Upper lobe of left lung (tissue), 6 donors: ENCODE data around the gene PKIB. TPM values are rescaled to one million over a fixed set of nuclear protein-coding genes. Genes with fewer than 3 reads are reported as not detected.

ENCODE experiments used
- ATAC-seq, 2 donors: fragments of 200-7000 bp; cut with Tn5 transposase; one replicate each; pipeline ENCODE4 v1.9.1; 2022; ENCODE audit warnings: mild to moderate bottlenecking in 2 of 2, moderate library complexity in 2 of 2; ENCODE audit not compliant: low FRiP score in 2 of 2
- DNase-seq, 2 donors: peaks; one replicate each; pipeline ENCODE4 v3.0.0-alpha.2; 2019 to 2020
- H3K27ac ChIP-seq, 4 donors: fragments of 200-600 bp; sonication (generic); one replicate each; pipeline ENCODE4 v1.5.1; 2016 to 2019
- H3K27me3 ChIP-seq, 4 donors: fragments of 200-600 bp; sonication (generic); one replicate each; pipeline ENCODE4 v1.5.1; 2017 to 2019
- H3K36me3 ChIP-seq, 4 donors: fragments of 200-600 bp; sonication (generic); one replicate each; pipeline ENCODE4 v1.5.1; 2016 to 2019
- H3K4me1 ChIP-seq, 4 donors: fragments of 200-600 bp; sonication (generic); one replicate each; pipeline ENCODE4 v1.5.1; 2018 to 2019
- H3K4me3 ChIP-seq, 4 donors: fragments of 200-600 bp; sonication (generic); one replicate each; pipeline ENCODE4 v1.5.1; 2017 to 2019; ENCODE audit warnings: mild to moderate bottlenecking in 2 of 4, moderate library complexity in 1 of 4
- H3K9me3 ChIP-seq, 4 donors: fragments of 200-600 bp; sonication (generic); one replicate each; pipeline ENCODE4 v1.5.1; 2018 to 2019
- CTCF ChIP-seq, 6 experiments: fragments of 450-650 bp in 4 of 6; fragments of 200-600 bp in 2 of 6; sonication (generic) in 2 of 6; IDR thresholded peaks; one replicate each; pipeline ENCODE4 v1.5.1; 2016 to 2019; ENCODE audit warnings: antibody characterized with exemption in 6 of 6
- EP300 ChIP-seq, 4 donors: sonication (generic); formaldehyde crosslinking; IDR thresholded peaks; one replicate each; pipeline ENCODE4 v1.5.1; 2017; ENCODE audit warnings: antibody characterized with exemption in 4 of 4, control low read depth in 2 of 4
- POLR2A ChIP-seq, 4 donors: fragments of 450-650 bp; IDR thresholded peaks; one replicate each; pipeline ENCODE4 v1.5.1; 2016 to 2017; ENCODE audit warnings: antibody characterized with exemption in 4 of 4, mild to moderate bottlenecking in 2 of 4
- POLR2AphosphoS5 ChIP-seq, 2 donors: sonication (generic); formaldehyde crosslinking; IDR thresholded peaks; one replicate each; pipeline ENCODE4 v1.5.1; 2017; ENCODE audit warnings: antibody characterized with exemption in 2 of 2
- WGBS, 2 donors: methylation state at CpG; one replicate each; pipeline ENCODE4 v1.1.5; 2017 to 2018; 5-methylcytosine and 5-hydroxymethylcytosine counted together
- small RNA-seq, 4 donors: library from RNA; depleted of rRNA; stranded (forward); fragments of <200 nt; gene quantifications; one replicate each; pipeline ENCODE3, GENCODE V24; 2016
- total RNA-seq, 6 donors: library from RNA; depleted of rRNA in 4 of 6; stranded (reverse); fragments of >200 nt in 4 of 6; gene quantifications; one replicate each; pipeline versions ENCODE4 v1.1.0 to v1.2.1, GENCODE V29; 2016 to 2021
- donor health status: DM: no; HTN: no; CAD: no; lungs with moderate emphysema.
- donor health status: DM: no; HTN: yes; CAD: no; lungs with severe emphysema.

The PKIB gene
- total RNA-seq, 6 donors from 2014 or later: 1.0 to 16.1 (median 3.5) TPM; not detected in 1

DNA sequence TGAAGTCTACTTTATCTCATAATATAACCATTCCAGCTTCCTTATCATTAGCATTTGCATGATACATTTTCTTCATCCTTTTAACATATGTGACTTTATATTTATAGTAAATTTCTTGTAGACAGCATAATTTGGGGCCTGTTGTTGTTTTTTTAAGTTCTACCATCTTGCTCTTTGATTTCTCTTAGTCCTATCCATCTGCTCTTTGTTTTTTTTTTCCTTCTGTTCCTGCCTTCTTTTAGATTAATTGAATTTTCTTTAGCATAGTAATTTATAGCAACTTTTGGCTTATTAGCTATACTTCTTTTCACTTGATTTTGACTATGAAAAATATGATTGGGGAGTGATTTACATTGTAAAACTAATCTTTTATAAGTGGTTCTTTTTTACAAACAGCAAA is 150.1 kb downstream of the PKIB start:
- Histone ChIP-seq H3K36me3 (no peaks in the 10 kb centered on the region), H3K27me3 (no peaks in the 10 kb centered on the region), H3K4me1 (no peaks in the 10 kb centered on the region), H3K9me3 (no peaks in the 10 kb centered on the region), H3K4me3 (no peak overlapping the region), H3K27ac (no peak overlapping the region)
- DNase-seq (no peak), ATAC-seq (no peak)
- TF ChIP-seq POLR2AphosphoS5 (IDR thresholded peaks at IDR 0.05) (no peak), EP300 (IDR thresholded peaks at IDR 0.05) (no peak), POLR2A (IDR thresholded peaks at IDR 0.05) (no peak), CTCF (IDR thresholded peaks at IDR 0.05) (no peak)

DNA sequence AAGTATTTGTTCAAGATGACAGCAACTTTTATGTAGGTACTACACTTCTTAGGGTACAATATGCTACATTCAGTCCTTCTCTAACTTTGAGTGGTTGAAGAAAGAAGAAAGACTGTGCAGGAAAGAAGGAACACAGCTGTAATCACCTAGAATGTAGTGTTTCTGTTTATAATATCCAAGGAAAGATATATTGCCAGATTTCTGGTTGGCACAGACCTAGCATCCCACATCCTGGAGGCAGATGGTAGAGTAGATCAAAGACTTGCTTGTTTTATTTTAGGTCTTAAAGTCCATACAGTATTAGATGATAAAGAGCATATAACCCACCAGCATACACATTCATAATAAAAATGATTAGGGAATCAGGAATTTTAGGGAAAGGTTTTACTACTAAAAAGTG is 156.1 kb downstream of the PKIB start:
- ATAC-seq (no peak), DNase-seq (no peak)
- Histone ChIP-seq H3K27ac (no peak overlapping the region), H3K36me3 (no peaks in the 10 kb centered on the region), H3K4me1 (peaks cover 0 to 8% (median 6%) of the 10 kb centered on the region in 4 donors), H3K27me3 (no peaks in the 10 kb centered on the region), H3K4me3 (no peak overlapping the region), H3K9me3 (no peaks in the 10 kb centered on the region)
- TF ChIP-seq EP300 (IDR thresholded peaks at IDR 0.05) (no peak), POLR2A (IDR thresholded peaks at IDR 0.05) (no peak)

DNA sequence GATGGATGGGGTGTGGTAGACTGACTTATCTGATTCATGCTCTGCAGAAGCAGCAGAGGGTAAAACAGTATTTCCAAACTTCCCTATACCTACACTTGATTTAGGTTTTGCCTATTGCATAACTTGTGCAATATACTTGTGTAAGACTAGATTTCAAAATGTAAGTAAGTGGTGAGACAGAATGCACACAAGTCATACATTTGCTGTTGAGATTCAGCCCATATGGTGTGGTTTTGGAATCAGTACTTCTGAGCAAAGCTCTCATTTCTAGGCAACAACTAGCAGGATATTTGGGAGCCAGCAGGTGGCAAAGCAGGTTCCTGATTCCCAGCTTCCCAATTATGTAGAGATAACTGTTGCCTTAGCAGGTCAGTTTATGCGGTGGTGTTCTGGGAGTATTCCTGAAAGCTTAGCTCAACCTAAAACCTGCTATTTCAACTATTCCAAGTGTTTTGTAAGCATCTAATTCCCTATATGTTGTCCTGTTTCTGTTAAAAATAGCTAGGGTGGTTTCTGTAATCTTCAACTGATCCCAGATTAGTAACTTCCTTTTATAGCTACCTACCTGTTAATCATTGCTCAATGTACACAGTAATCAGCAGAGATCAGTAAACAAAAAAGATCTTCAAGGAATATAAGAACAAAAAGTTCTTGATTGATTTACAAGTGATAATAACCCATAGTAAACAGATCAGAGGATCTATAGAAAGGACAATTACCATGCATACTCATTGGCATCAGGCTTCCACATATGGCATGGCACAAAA is 160.8 kb downstream of the PKIB start:
- TF ChIP-seq CTCF (IDR thresholded peaks at IDR 0.05) (no peak), POLR2AphosphoS5 (IDR thresholded peaks at IDR 0.05) (no peak), EP300 (IDR thresholded peaks at IDR 0.05) (no peak), POLR2A (IDR thresholded peaks at IDR 0.05) (no peak)
- H3K4me1 ChIP-seq: peaks cover 0 to 10% (median 8%) of the 10 kb centered on the region in 4 donors
- no peaks in the 10 kb centered on the region for H3K9me3 ChIP-seq
- H3K27ac ChIP-seq: peak overlapping the region in 1 of 4 donors; percentile 30
- ATAC-seq (peak in 1 of 2 donors; percentile 54), DNase-seq (no peak)
- no peak overlapping the region for H3K4me3 ChIP-seq
- H3K27me3 ChIP-seq: no peaks in the 10 kb centered on the region
- H3K36me3 ChIP-seq: no peaks in the 10 kb centered on the region
- 17 to 40% methylated on average over 1 of the region's 1 CpG for WGBS, 2 donors

DNA sequence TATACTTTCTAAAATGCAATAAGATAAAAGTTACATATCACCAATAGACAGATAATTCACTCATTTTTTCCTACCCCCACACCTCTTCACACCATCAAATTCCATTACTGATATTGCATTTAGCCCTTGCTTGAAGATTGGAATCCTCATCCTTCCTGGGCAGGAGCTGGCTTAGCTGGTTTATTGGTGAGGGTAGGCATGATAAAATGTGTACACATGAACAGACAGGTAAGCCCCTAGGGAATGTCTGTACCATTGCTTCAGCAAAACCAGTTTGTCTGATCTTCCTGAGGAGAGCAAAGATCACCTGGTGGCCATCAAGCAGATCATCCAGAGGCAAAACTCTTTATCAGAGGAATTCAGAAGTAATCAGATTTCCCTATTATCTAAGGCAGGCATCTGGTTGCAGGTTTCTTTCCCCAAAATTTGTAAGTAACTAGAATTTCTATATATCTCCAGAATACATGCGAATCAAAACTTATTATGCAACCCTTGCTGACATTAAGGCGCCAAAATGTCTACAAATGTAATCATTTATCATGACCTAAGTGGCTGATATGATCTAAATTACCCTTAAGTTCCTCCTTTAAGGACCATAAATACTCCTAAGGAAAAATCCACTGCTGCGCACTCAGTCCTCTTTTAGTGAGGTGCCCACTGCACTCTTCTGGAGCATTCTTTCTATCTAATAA is 162.7 kb downstream of the PKIB start:
- TF ChIP-seq EP300 (IDR thresholded peaks at IDR 0.05) (no peak), POLR2AphosphoS5 (IDR thresholded peaks at IDR 0.05) (no peak), CTCF (IDR thresholded peaks at IDR 0.05) (no peak), POLR2A (IDR thresholded peaks at IDR 0.05) (no peak)
- H3K36me3 ChIP-seq: no peaks in the 10 kb centered on the region
- no peak overlapping the region for H3K4me3 ChIP-seq
- H3K9me3 ChIP-seq: no peaks in the 10 kb centered on the region
- DNase-seq: no peak
- ATAC-seq: no peak
- WGBS, 2 donors: 67 to 85% methylated on average over 3 of the region's 3 CpGs
- H3K4me1 ChIP-seq: peaks cover 0 to 10% (median 8%) of the 10 kb centered on the region in 4 donors
- no peak overlapping the region for H3K27ac ChIP-seq
- H3K27me3 ChIP-seq: no peaks in the 10 kb centered on the region

Small RNAs within 50 kb of the gene (small RNA-seq; reads per million reads assigned to genes)
- 0 reads per million in 4 donors for gene RN7SL564P

Other genes starting within 250 kb of the PKIB start
- 10 to 100 TPM in 4 of 6 donors, 1 to 10 TPM in 2; 8.4 to 40.6 (median 14.2) TPM for gene HSF2, start 210.8 kb upstream of the PKIB start, total RNA-seq
- 100 to 1,000 TPM in 4 of 6 donors, 10 to 100 TPM in 2; 30.4 to 222 (median 188) TPM for gene SERINC1, start 138.6 kb upstream of the PKIB start, total RNA-seq
- gene FABP7, start 169.3 kb downstream of the PKIB start, total RNA-seq: not detected
- gene SMPDL3A, start 178.9 kb downstream of the PKIB start, total RNA-seq: 10 to 100 TPM; 11.0 to 19.9 (median 15.6) TPM